ENCODE measurements around the gene WIPI1. TPM values are rescaled to one million over a fixed set of nuclear protein-coding genes. Genes with fewer than 3 reads are reported as not detected.

The WIPI1 gene
- 190 and 220 TPM in 2 replicates for total RNA-seq

GRCh38 chr17:68457168-68457538 lies at the start of gene WIPI1:
Gene WIPI1, minus strand, starts transcription at chr17:68457496. Its CDS starts 75 bp downstream, at chr17:68457421.
- no peak for TF ChIP-seq CTCF (IDR thresholded peaks at IDR 0.05; ENCODE audit: extremely low read depth, low read depth, low read length)
- Histone ChIP-seq H3K36me3 (ENCODE audit: insufficient read depth, low read length) (peaks cover 10% of the 10 kb centered on the region), H3K4me2 (ENCODE audit: insufficient read depth, low read length) (peak within 1 kb of the TSS; percentile 95), H3K27ac (ENCODE audit: low read depth, low read length) (peak within 1 kb of the TSS; percentile 99), H3K79me2 (ENCODE audit: insufficient read depth, low read length) (peaks cover 33% of the 10 kb centered on the region), H3K27me3 (ENCODE audit: insufficient read depth, low read length) (peaks cover 10% of the 10 kb centered on the region), H4K20me1 (ENCODE audit: insufficient read depth, low read length) (peaks cover 7% of the 10 kb centered on the region), H3K4me3 (ENCODE audit: insufficient read depth, low read length) (peak within 1 kb of the TSS; percentile 88), H2AFZ (ENCODE audit: low read length) (peak within 1 kb of the TSS; percentile 83), H3K9me3 (ENCODE audit: low read depth, low read length) (no peaks in the 10 kb centered on the region), H3K4me1 (ENCODE audit: insufficient read depth, low read length) (peaks cover 31% of the 10 kb centered on the region)
- no peak for DNase-seq (ENCODE audit: insufficient read length, low spot score, missing footprints)

GRCh38 chr17:68505951-68506350 lies 48.7 kb upstream of the WIPI1 start:
- Histone ChIP-seq H3K9me3 (ENCODE audit: low read depth, low read length) (no peaks in the 10 kb centered on the region), H3K4me1 (ENCODE audit: insufficient read depth, low read length) (no peaks in the 10 kb centered on the region), H3K4me3 (ENCODE audit: insufficient read depth, low read length) (no peak overlapping the region), H3K27me3 (ENCODE audit: insufficient read depth, low read length) (peaks cover 3% of the 10 kb centered on the region), H3K4me2 (ENCODE audit: insufficient read depth, low read length) (no peak overlapping the region), H2AFZ (ENCODE audit: low read length) (no peak overlapping the region), H4K20me1 (ENCODE audit: insufficient read depth, low read length) (no peaks in the 10 kb centered on the region), H3K27ac (ENCODE audit: low read depth, low read length) (no peak overlapping the region), H3K79me2 (ENCODE audit: insufficient read depth, low read length) (no peaks in the 10 kb centered on the region), H3K36me3 (ENCODE audit: insufficient read depth, low read length) (no peaks in the 10 kb centered on the region)
- TF ChIP-seq CTCF (IDR thresholded peaks at IDR 0.05; ENCODE audit: extremely low read depth, low read depth, low read length) = no peak
- DNase-seq (ENCODE audit: insufficient read length, low spot score, missing footprints) = no peak

GRCh38 chr17:68501074-68501473 lies 43.8 kb upstream of the WIPI1 start:
- Histone ChIP-seq H3K4me3 (ENCODE audit: insufficient read depth, low read length) (no peak overlapping the region), H3K27ac (ENCODE audit: low read depth, low read length) (no peak overlapping the region), H3K27me3 (ENCODE audit: insufficient read depth, low read length) (peaks cover 3% of the 10 kb centered on the region), H4K20me1 (ENCODE audit: insufficient read depth, low read length) (no peaks in the 10 kb centered on the region), H3K79me2 (ENCODE audit: insufficient read depth, low read length) (no peaks in the 10 kb centered on the region), H3K36me3 (ENCODE audit: insufficient read depth, low read length) (no peaks in the 10 kb centered on the region), H2AFZ (ENCODE audit: low read length) (no peak overlapping the region), H3K9me3 (ENCODE audit: low read depth, low read length) (no peaks in the 10 kb centered on the region), H3K4me1 (ENCODE audit: insufficient read depth, low read length) (peaks cover 8% of the 10 kb centered on the region), H3K4me2 (ENCODE audit: insufficient read depth, low read length) (no peak overlapping the region)
- no peak for TF ChIP-seq CTCF (IDR thresholded peaks at IDR 0.05; ENCODE audit: extremely low read depth, low read depth, low read length)
- no peak for DNase-seq (ENCODE audit: insufficient read length, low spot score, missing footprints)

- H2AFZ ChIP-seq (ENCODE audit: low read length) = no peak overlapping the region
- H3K4me2 ChIP-seq (ENCODE audit: insufficient read depth, low read length) = no peak overlapping the region
- no peaks in the 10 kb centered on the region for H3K36me3 ChIP-seq (ENCODE audit: insufficient read depth, low read length)
- no peak for TF ChIP-seq CTCF (IDR thresholded peaks at IDR 0.05; ENCODE audit: extremely low read depth, low read depth, low read length)
- peaks cover 3% of the 10 kb centered on the region for H3K27me3 ChIP-seq (ENCODE audit: insufficient read depth, low read length)
- H3K4me3 ChIP-seq (ENCODE audit: insufficient read depth, low read length) = no peak overlapping the region
- H4K20me1 ChIP-seq (ENCODE audit: insufficient read depth, low read length) = no peaks in the 10 kb centered on the region
- no peaks in the 10 kb centered on the region for H3K9me3 ChIP-seq (ENCODE audit: low read depth, low read length)
- H3K27ac ChIP-seq (ENCODE audit: low read depth, low read length) = no peak overlapping the region
- peaks cover 8% of the 10 kb centered on the region for H3K4me1 ChIP-seq (ENCODE audit: insufficient read depth, low read length)
- no peak for DNase-seq (ENCODE audit: insufficient read length, low spot score, missing footprints)
- no peaks in the 10 kb centered on the region for H3K79me2 ChIP-seq (ENCODE audit: insufficient read depth, low read length)
These were observed 42.3 kb upstream of the WIPI1 start for GRCh38 chr17:68499587-68499986.
